ENCODE data around the gene TUFM.
"Not testable (repeated sequence)": the region's sequence is repeated elsewhere in the genome, so short reads cannot be mapped to it uniquely, and the experiment has no call there.

Gene TUFM

DNA sequence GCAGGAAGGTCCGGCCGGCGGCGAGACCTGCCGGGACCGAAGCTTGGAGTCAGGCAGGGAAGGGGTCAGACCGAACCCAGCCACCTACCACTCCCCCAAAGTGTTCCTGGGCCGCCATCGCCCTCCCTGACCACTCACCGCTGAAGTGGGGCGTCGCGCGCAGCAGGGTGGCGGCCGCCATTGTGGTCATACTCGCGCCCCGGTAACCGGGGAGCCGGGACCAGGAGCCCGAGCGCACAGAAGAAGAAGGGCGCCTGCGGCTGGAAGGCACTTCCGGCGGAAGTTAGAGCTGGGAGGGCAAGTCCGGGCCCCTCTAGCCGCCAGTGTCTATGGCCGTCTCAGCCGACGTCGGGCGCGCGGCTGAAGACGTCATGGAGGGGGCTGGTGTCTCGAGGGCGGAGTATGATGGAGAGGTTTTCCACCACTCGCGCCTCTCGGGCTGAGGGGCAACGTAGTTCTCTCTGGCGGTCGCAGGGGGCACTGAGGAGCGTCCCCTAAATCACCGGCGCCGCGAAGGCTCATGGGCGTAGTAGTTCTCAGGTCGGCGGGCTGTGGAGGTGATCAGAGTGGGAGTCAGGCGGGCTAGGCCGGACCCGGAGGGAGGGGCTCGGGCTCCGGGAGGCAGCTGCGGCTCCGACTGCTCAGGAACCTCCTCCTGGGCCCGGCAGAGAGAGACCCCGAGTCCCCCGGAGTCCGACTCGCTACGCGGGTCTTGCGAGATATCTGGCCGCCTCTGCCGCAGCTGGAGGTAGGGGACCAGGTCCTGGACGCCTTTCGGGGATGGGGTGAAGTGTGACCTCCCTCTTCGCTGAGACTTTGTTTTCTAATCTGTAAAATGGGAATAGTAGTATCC lies at the start of gene TUFM:
TUFM (minus strand) TSS at position 269 of the 853 bp plus-strand sequence; CDS start at position 190, 79 bp downstream.
- DNase-seq: peak; percentile 99
- Mint-ChIP-seq H3K27ac (peak within 1 kb of the TSS; percentile 93), H3K9me3 (no peaks in the 10 kb centered on the region), H3K4me1 (peaks cover 33% of the 10 kb centered on the region), H3K4me3 (peak within 1 kb of the TSS; percentile 90), H3K36me3 (peaks cover 40% of the 10 kb centered on the region), H3K27me3 (no peaks in the 10 kb centered on the region)
- CTCF ChIA-PET: interaction anchor here (0.7 to 3.5 kb wide), 6 partner anchors 12 to 99 kb away, joined by 3 to 18 read pairs (median 4); partner anchors contain the start of gene SH2B1

GRCh38 chr16:28895609-28896008 lies 49.5 kb upstream of the TUFM start:
- no peaks in the 10 kb centered on the region for H3K9me3 Mint-ChIP-seq
- H3K4me3 Mint-ChIP-seq: no peak overlapping the region
- H3K36me3 Mint-ChIP-seq: no peaks in the 10 kb centered on the region
- no peaks in the 10 kb centered on the region for H3K27me3 Mint-ChIP-seq
- no peak for DNase-seq
- CTCF ChIA-PET: no interaction called here
- peaks cover 4% of the 10 kb centered on the region for H3K4me1 Mint-ChIP-seq
- H3K27ac Mint-ChIP-seq: no peak overlapping the region

DNA sequence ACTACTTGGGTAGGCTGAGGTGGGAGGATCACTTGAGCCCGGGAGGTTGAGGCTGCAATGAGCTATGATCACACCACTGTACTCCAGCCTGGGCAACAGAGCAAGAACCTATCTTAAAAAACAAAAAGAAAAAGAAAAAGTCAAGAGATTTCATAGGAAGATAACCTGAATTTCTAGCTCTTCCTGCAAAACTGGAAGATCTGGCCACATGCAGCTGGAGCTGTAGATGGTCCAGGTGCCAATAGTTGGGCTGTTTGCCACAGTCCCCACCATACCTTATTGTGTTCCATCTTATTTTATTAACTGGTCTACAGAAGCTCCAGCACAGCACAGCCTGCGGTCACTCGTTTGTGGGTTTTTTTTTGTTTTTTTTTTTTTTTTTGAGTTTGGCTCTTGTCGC lies 47.1 kb upstream of the TUFM start:
- no peaks in the 10 kb centered on the region for H3K27me3 Mint-ChIP-seq
- DNase-seq: no peak

GRCh38 chr16:28891964-28892890 lies 46.1 kb upstream of the TUFM start:
- no peak for DNase-seq
- H3K27me3 Mint-ChIP-seq: no peaks in the 10 kb centered on the region
- CTCF ChIA-PET: no interaction called here
- H3K27ac Mint-ChIP-seq: no peak overlapping the region
- H3K36me3 Mint-ChIP-seq: no peaks in the 10 kb centered on the region
- H3K9me3 Mint-ChIP-seq: no peaks in the 10 kb centered on the region
- no peaks in the 10 kb centered on the region for H3K4me1 Mint-ChIP-seq
- H3K4me3 Mint-ChIP-seq: no peak overlapping the region

More for the DNA sequence above, 47.1 kb upstream of the TUFM start:
- H3K4me3 Mint-ChIP-seq: no peak overlapping the region
- no peaks in the 10 kb centered on the region for H3K4me1 Mint-ChIP-seq
- CTCF ChIA-PET: no interaction called here
- H3K27ac Mint-ChIP-seq: no peak overlapping the region
- no peaks in the 10 kb centered on the region for H3K9me3 Mint-ChIP-seq
- H3K36me3 Mint-ChIP-seq: no peaks in the 10 kb centered on the region

- CTCF ChIA-PET, H3K27ac Mint-ChIP-seq, H3K9me3 Mint-ChIP-seq, DNase-seq, H3K4me1 Mint-ChIP-seq, H3K36me3 Mint-ChIP-seq, H3K27me3 Mint-ChIP-seq, H3K4me3 Mint-ChIP-seq: not testable (repeated sequence)
Observed at GRCh38 chr16:28890355-28890754, 44.2 kb upstream of the TUFM start.

GRCh38 chr16:28886945-28887344 lies 40.8 kb upstream of the TUFM start:
- CTCF ChIA-PET: no interaction called here
- no peaks in the 10 kb centered on the region for H3K4me1 Mint-ChIP-seq
- no peak overlapping the region for H3K27ac Mint-ChIP-seq
- peaks cover 5% of the 10 kb centered on the region for H3K27me3 Mint-ChIP-seq
- H3K9me3 Mint-ChIP-seq: no peaks in the 10 kb centered on the region
- no peaks in the 10 kb centered on the region for H3K36me3 Mint-ChIP-seq
- no peak for DNase-seq
- no peak overlapping the region for H3K4me3 Mint-ChIP-seq

GRCh38 chr16:28884045-28884444 lies 37.9 kb upstream of the TUFM start:
- Mint-ChIP-seq H3K4me3 (no peak overlapping the region), H3K36me3 (no peaks in the 10 kb centered on the region), H3K27ac (no peak overlapping the region), H3K4me1 (peaks cover 19% of the 10 kb centered on the region), H3K9me3 (no peaks in the 10 kb centered on the region), H3K27me3 (peaks cover 10% of the 10 kb centered on the region)
- CTCF ChIA-PET: interaction anchor here (0.7 kb wide), 1 partner anchor 11 kb away, joined by 3 read pairs; no protein-coding TSS in a partner anchor
- no peak for DNase-seq

- Mint-ChIP-seq H3K36me3 (no peaks in the 10 kb centered on the region), H3K4me1 (peaks cover 25% of the 10 kb centered on the region), H3K4me3 (no peak overlapping the region), H3K9me3 (no peaks in the 10 kb centered on the region), H3K27ac (peak overlapping the region; percentile 9), H3K27me3 (peaks cover 10% of the 10 kb centered on the region)
- DNase-seq: no peak
- CTCF ChIA-PET: no interaction called here
Observed at GRCh38 chr16:28883221-28883996, 37.3 kb upstream of the TUFM start.

GRCh38 chr16:28882551-28883160 lies 36.5 kb upstream of the TUFM start:
- CTCF ChIA-PET: no interaction called here
- Mint-ChIP-seq H3K27me3 (peaks cover 10% of the 10 kb centered on the region), H3K9me3 (no peaks in the 10 kb centered on the region), H3K4me3 (no peak overlapping the region), H3K4me1 (peaks cover 30% of the 10 kb centered on the region), H3K36me3 (no peaks in the 10 kb centered on the region), H3K27ac (no peak overlapping the region)
- DNase-seq: no peak

- not testable (repeated sequence) for H3K9me3 Mint-ChIP-seq, H3K36me3 Mint-ChIP-seq, H3K27ac Mint-ChIP-seq, DNase-seq, H3K4me3 Mint-ChIP-seq
- Mint-ChIP-seq H3K4me1 (peaks cover 34% of the 10 kb centered on the region), H3K27me3 (peaks cover 10% of the 10 kb centered on the region)
- CTCF ChIA-PET: interaction anchor here (0.9 kb wide), 1 partner anchor 63 kb away, joined by 4 read pairs; no protein-coding TSS in a partner anchor
Observed at GRCh38 chr16:28881565-28881964, 35.4 kb upstream of the TUFM start.

DNA sequence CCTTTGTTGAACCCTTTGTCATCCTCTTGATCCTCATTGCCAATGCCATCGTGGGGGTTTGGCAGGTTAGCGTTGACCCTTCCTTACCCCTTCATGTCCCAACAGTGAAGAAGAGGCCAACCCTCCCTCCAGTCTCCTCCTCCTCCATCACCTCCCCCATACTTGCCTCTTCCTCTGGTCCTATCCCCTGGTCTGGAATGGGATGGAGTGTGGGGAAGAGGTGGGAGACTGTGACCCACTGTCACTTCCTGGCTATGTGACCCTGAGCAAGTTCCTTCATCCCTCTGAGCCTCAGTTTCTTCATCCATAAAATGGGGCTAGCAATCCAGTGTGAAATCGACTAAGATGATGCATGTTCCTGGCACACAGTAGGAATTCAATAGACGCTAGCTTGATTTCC lies 34.8 kb upstream of the TUFM start:
- DNase-seq: no peak
- Mint-ChIP-seq H3K27me3 (peaks cover 10% of the 10 kb centered on the region), H3K4me1 (peaks cover 34% of the 10 kb centered on the region), H3K27ac (no peak overlapping the region), H3K9me3 (no peaks in the 10 kb centered on the region), H3K4me3 (peak overlapping the region; percentile 88), H3K36me3 (no peaks in the 10 kb centered on the region)
- CTCF ChIA-PET: interaction anchor here (0.9 kb wide), 1 partner anchor 64 kb away, joined by 4 read pairs; no protein-coding TSS in a partner anchor

GRCh38 chr16:28880589-28880915 lies 34.4 kb upstream of the TUFM start:
- peaks cover 10% of the 10 kb centered on the region for H3K27me3 Mint-ChIP-seq
- H3K4me3 Mint-ChIP-seq: peak overlapping the region; percentile 88
- H3K27ac Mint-ChIP-seq: no peak overlapping the region
- H3K4me1 Mint-ChIP-seq: peaks cover 34% of the 10 kb centered on the region
- H3K36me3 Mint-ChIP-seq: no peaks in the 10 kb centered on the region
- H3K9me3 Mint-ChIP-seq: no peaks in the 10 kb centered on the region
- DNase-seq: no peak
- CTCF ChIA-PET: interaction anchor here (1.9 kb wide), 1 partner anchor 65 kb away, joined by 7 read pairs; no protein-coding TSS in a partner anchor

GRCh38 chr16:28879841-28880588 lies 33.9 kb upstream of the TUFM start:
- CTCF ChIA-PET: interaction anchor here (0.9 to 1.9 kb wide), 3 partner anchors 33 to 65 kb away, joined by 3 to 7 read pairs (median 6); no protein-coding TSS in a partner anchor
- H3K4me1 Mint-ChIP-seq: peaks cover 34% of the 10 kb centered on the region
- peak overlapping the region; percentile 24 for H3K27ac Mint-ChIP-seq
- H3K27me3 Mint-ChIP-seq: peaks cover 10% of the 10 kb centered on the region
- H3K36me3 Mint-ChIP-seq: no peaks in the 10 kb centered on the region
- DNase-seq: peak; percentile 95
- peak overlapping the region; percentile 88 for H3K4me3 Mint-ChIP-seq
- H3K9me3 Mint-ChIP-seq: no peaks in the 10 kb centered on the region

Data from activated naive CD4-positive, alpha-beta T cell treated with anti-CD3 and anti-CD28 coated beads, Interleukin-2, amount 10 ng/mL, durations not matched to agents 7 days and 5 days (primary cell).